Activated CD4-positive, alpha-beta T cell treated with anti-CD3 and anti-CD28 coated beads for 36 hours (primary cell): Measurements from ENCODE around the gene DICER1. TPM values are rescaled to one million over a fixed set of nuclear protein-coding genes. Genes with fewer than 3 reads are reported as not detected.
A peak's percentile ranks its signal among the peaks of the same experiment; 100 is the strongest.

Experiments
- ATAC-seq: fragments of 200-7000 bp; cut with Tn5 transposase; one replicate; pipeline ENCODE4 v1.10.0; 2021; ENCODE audit warnings: mild to moderate bottlenecking, moderate library complexity
- CTCF ChIA-PET: fragments of 350-600 bp; sonication (Branson Sonifier 250); formaldehyde crosslinking; loops from one replicate; lab custom pipeline; 2021; ENCODE audit warnings: antibody characterized with exemption; lab: Charles Lee
- POLR2A ChIA-PET: fragments of 350-600 bp; sonication (Branson Sonifier 250); formaldehyde crosslinking; loops from one replicate; lab custom pipeline; 2021; ENCODE audit warnings: antibody characterized with exemption, inconsistent platforms; lab: Charles Lee
- DNase-seq: peaks from one replicate; pipeline ENCODE4 v3.0.0-alpha.2; 2020
- H3K27ac Mint-ChIP-seq: one replicate; pipeline ENCODE4 v1.8.0; 2021; ENCODE audit warnings: mixed read lengths
- H3K27me3 Mint-ChIP-seq: one replicate; pipeline ENCODE4 v1.8.0; 2021; ENCODE audit warnings: mixed read lengths
- H3K36me3 Mint-ChIP-seq: one replicate; pipeline ENCODE4 v1.8.0; 2021; ENCODE audit warnings: low read depth, mixed read lengths
- H3K4me1 Mint-ChIP-seq: one replicate; pipeline ENCODE4 v1.8.0; 2021; ENCODE audit warnings: mixed read lengths
- H3K4me3 Mint-ChIP-seq: one replicate; pipeline ENCODE4 v1.8.0; 2021; ENCODE audit warnings: mild to moderate bottlenecking, moderate library complexity, mixed read lengths
- H3K9me3 Mint-ChIP-seq: one replicate; pipeline ENCODE4 v1.8.0; 2021; ENCODE audit warnings: low read depth, mixed read lengths
- intact Hi-C, 2 experiments: fragments of 100-400 bp; cut with DNase I in 1 of 2; cut with micrococcal nuclease in 1 of 2; formaldehyde crosslinking; loops; one replicate each; pipeline versions ENCODE4 v1.14.2 to v1.15.1; 2022 to 2024; cut with DNase I, micrococcal nuclease
- total RNA-seq, 2 experiments: library from RNA; stranded (reverse); gene quantifications; one replicate each; pipeline ENCODE4 v1.2.3, GENCODE V29; 2021

DICER1 gene
- total RNA-seq, 2 experiments from 2014 or later: 41.6 to 61.1 TPM

GRCh38 chr14:95196268-95196667 is 38.9 kb upstream of the DICER1 start:
- no peak overlapping the region for H3K4me3 Mint-ChIP-seq
- ChIA-PET POLR2A (interaction anchor here (0.5 to 0.7 kb wide), 2 partner anchors 40 to 116 kb away, joined by 3 to 4 read pairs; no protein-coding TSS in a partner anchor), CTCF (interaction anchor here (0.5 to 1.9 kb wide), 12 partner anchors 9 to 293 kb away, joined by 3 to 7 read pairs (median 4); no protein-coding TSS in a partner anchor)
- no peaks in the 10 kb centered on the region for H3K36me3 Mint-ChIP-seq
- H3K27me3 Mint-ChIP-seq: peaks cover 2% of the 10 kb centered on the region
- DNase-seq (peak; percentile 14), ATAC-seq (peak; percentile 78)
- no peak overlapping the region for H3K27ac Mint-ChIP-seq
- no peaks in the 10 kb centered on the region for H3K9me3 Mint-ChIP-seq
- intact Hi-C loops: loop anchor here (1.0 to 10.0 kb wide), 3 partner anchors 478 to 507 kb away; no protein-coding TSS in a partner anchor
- H3K4me1 Mint-ChIP-seq: peaks cover 2% of the 10 kb centered on the region

- Mint-ChIP-seq H3K9me3 (no peaks in the 10 kb centered on the region), H3K36me3 (no peaks in the 10 kb centered on the region), H3K4me1 (peaks cover 2% of the 10 kb centered on the region), H3K27ac (no peak overlapping the region), H3K27me3 (peaks cover 5% of the 10 kb centered on the region), H3K4me3 (no peak overlapping the region)
- ATAC-seq (no peak), DNase-seq (no peak)
- POLR2A ChIA-PET: no interaction called here
- CTCF ChIA-PET: interaction anchor here (1.7 kb wide), 1 partner anchor 11 kb away, joined by 7 read pairs; no protein-coding TSS in a partner anchor
- intact Hi-C loops: loop anchor here in 1 of 2 experiments (10.0 kb wide), 1 partner anchor 500 kb away; no protein-coding TSS in a partner anchor
Observed at GRCh38 chr14:95195031-95195430, 37.7 kb upstream of the DICER1 start.

- no peak for DNase-seq
- ChIA-PET POLR2A (no interaction called here), CTCF (no interaction called here)
- no peak for ATAC-seq
- Mint-ChIP-seq H3K36me3 (no peaks in the 10 kb centered on the region), H3K4me3 (no peak overlapping the region), H3K27me3 (peaks cover 5% of the 10 kb centered on the region), H3K27ac (no peak overlapping the region), H3K9me3 (no peaks in the 10 kb centered on the region), H3K4me1 (peaks cover 2% of the 10 kb centered on the region)
- intact Hi-C loops: loop anchor here in 1 of 2 experiments (10.0 kb wide), 1 partner anchor 498 kb away; no protein-coding TSS in a partner anchor
Observed at GRCh38 chr14:95193081-95193480, 35.8 kb upstream of the DICER1 start.

GRCh38 chr14:95192311-95192710 is 35.0 kb upstream of the DICER1 start:
- DNase-seq (no peak), ATAC-seq (no peak)
- no peak overlapping the region for H3K27ac Mint-ChIP-seq
- H3K36me3 Mint-ChIP-seq: no peaks in the 10 kb centered on the region
- CTCF ChIA-PET: no interaction called here
- peaks cover 2% of the 10 kb centered on the region for H3K4me1 Mint-ChIP-seq
- intact Hi-C loops: loop anchor here in 1 of 2 experiments (10.0 kb wide), 1 partner anchor 498 kb away; no protein-coding TSS in a partner anchor
- no peak overlapping the region for H3K4me3 Mint-ChIP-seq
- POLR2A ChIA-PET: no interaction called here
- H3K9me3 Mint-ChIP-seq: no peaks in the 10 kb centered on the region
- H3K27me3 Mint-ChIP-seq: peaks cover 5% of the 10 kb centered on the region

GRCh38 chr14:95191445-95192199 is 34.3 kb upstream of the DICER1 start:
- Mint-ChIP-seq H3K4me1 (peaks cover 2% of the 10 kb centered on the region), H3K27me3 (peaks cover 8% of the 10 kb centered on the region), H3K27ac (no peak overlapping the region), H3K9me3 (no peaks in the 10 kb centered on the region), H3K36me3 (no peaks in the 10 kb centered on the region), H3K4me3 (no peak overlapping the region)
- DNase-seq (no peak), ATAC-seq (no peak)
- POLR2A ChIA-PET: no interaction called here
- intact Hi-C loops: loop anchor here in 1 of 2 experiments (10.0 kb wide), 1 partner anchor 497 kb away; no protein-coding TSS in a partner anchor
- CTCF ChIA-PET: no interaction called here

GRCh38 chr14:95190857-95191256 is 33.5 kb upstream of the DICER1 start:
- CTCF ChIA-PET: interaction anchor here (1.1 kb wide), 1 partner anchor 17 kb away, joined by 3 read pairs; no protein-coding TSS in a partner anchor

GRCh38 chr14:95190346-95190840 is 33.1 kb upstream of the DICER1 start:
- ATAC-seq (no peak), DNase-seq (no peak)
- peaks cover 17% of the 10 kb centered on the region for H3K27me3 Mint-ChIP-seq
- intact Hi-C loops: loop anchor here in 1 of 2 experiments (10.0 kb wide), 1 partner anchor 496 kb away; no protein-coding TSS in a partner anchor
- no peaks in the 10 kb centered on the region for H3K36me3 Mint-ChIP-seq
- H3K27ac Mint-ChIP-seq: no peak overlapping the region
- no peak overlapping the region for H3K4me3 Mint-ChIP-seq
- H3K4me1 Mint-ChIP-seq: peaks cover 2% of the 10 kb centered on the region
- H3K9me3 Mint-ChIP-seq: no peaks in the 10 kb centered on the region
- ChIA-PET POLR2A (no interaction called here), CTCF (interaction anchor here (0.8 to 1.1 kb wide), 3 partner anchors 10 to 242 kb away, joined by 3 read pairs; no protein-coding TSS in a partner anchor)

More at GRCh38 chr14:95190857-95191256, 33.5 kb upstream of the DICER1 start:
- no peaks in the 10 kb centered on the region for H3K4me1 Mint-ChIP-seq
- POLR2A ChIA-PET: no interaction called here
- H3K27ac Mint-ChIP-seq: no peak overlapping the region
- intact Hi-C loops: loop anchor here in 1 of 2 experiments (10.0 kb wide), 1 partner anchor 496 kb away; no protein-coding TSS in a partner anchor
- H3K36me3 Mint-ChIP-seq: no peaks in the 10 kb centered on the region
- DNase-seq: no peak
- no peak overlapping the region for H3K4me3 Mint-ChIP-seq
- no peaks in the 10 kb centered on the region for H3K9me3 Mint-ChIP-seq
- ATAC-seq: no peak
- peaks cover 13% of the 10 kb centered on the region for H3K27me3 Mint-ChIP-seq

GRCh38 chr14:95189367-95190132 is 32.2 kb upstream of the DICER1 start:
- Mint-ChIP-seq H3K36me3 (no peaks in the 10 kb centered on the region), H3K27me3 (peaks cover 18% of the 10 kb centered on the region), H3K27ac (no peak overlapping the region), H3K9me3 (no peaks in the 10 kb centered on the region), H3K4me1 (peaks cover 3% of the 10 kb centered on the region), H3K4me3 (no peak overlapping the region)
- ATAC-seq (no peak), DNase-seq (no peak)
- intact Hi-C loops: loop anchor here in 1 of 2 experiments (10.0 kb wide), 1 partner anchor 495 kb away; no protein-coding TSS in a partner anchor
- POLR2A ChIA-PET: no interaction called here
- CTCF ChIA-PET: interaction anchor here (0.8 to 1.1 kb wide), 3 partner anchors 9 to 242 kb away, joined by 3 read pairs; no protein-coding TSS in a partner anchor

- ATAC-seq: no peak
- Mint-ChIP-seq H3K9me3 (no peaks in the 10 kb centered on the region), H3K27me3 (peaks cover 18% of the 10 kb centered on the region), H3K36me3 (no peaks in the 10 kb centered on the region), H3K4me3 (no peak overlapping the region), H3K4me1 (peaks cover 3% of the 10 kb centered on the region), H3K27ac (no peak overlapping the region)
- no peak for DNase-seq
- intact Hi-C loops: no loop called here
- ChIA-PET POLR2A (no interaction called here), CTCF (no interaction called here)
Observed at GRCh38 chr14:95188380-95188779, 31.1 kb upstream of the DICER1 start.

- no peak overlapping the region for H3K27ac Mint-ChIP-seq
- H3K36me3 Mint-ChIP-seq: no peaks in the 10 kb centered on the region
- intact Hi-C loops: no loop called here
- H3K27me3 Mint-ChIP-seq: peaks cover 18% of the 10 kb centered on the region
- POLR2A ChIA-PET: interaction anchor here (0.6 kb wide), 1 partner anchor 538 kb away, joined by 3 read pairs; no protein-coding TSS in a partner anchor
- no peaks in the 10 kb centered on the region for H3K9me3 Mint-ChIP-seq
- peaks cover 3% of the 10 kb centered on the region for H3K4me1 Mint-ChIP-seq
- CTCF ChIA-PET: interaction anchor here (1.1 to 1.2 kb wide), 2 partner anchors 10 to 93 kb away, joined by 3 read pairs; no protein-coding TSS in a partner anchor
- DNase-seq (no peak), ATAC-seq (no peak)
- H3K4me3 Mint-ChIP-seq: no peak overlapping the region
Observed at GRCh38 chr14:95185767-95186392, 28.6 kb upstream of the DICER1 start.
